ENCODE data around the gene TES.

TES gene

DNA sequence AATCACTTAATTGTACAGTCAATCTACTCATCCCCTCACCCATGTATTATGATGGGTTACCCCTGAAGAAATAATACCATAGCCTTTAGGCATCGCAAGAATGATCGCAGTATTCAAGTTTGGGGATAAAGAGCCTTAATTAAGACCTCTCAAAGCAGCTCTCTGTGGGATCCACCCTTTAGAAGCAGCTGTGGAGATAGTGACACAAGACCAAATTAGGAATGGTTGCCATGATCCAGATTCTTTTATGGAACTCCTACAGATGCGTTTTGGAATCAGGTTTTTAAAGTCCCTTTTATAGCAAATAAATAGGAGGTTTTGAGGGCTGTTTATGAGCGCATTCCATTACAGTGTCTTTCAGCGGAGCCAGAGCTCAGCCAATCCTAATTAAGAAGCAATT is 12.2 kb downstream of the TES start:
- DNase-seq (ENCODE audit: insufficient read length, low spot score) (no peak), FAIRE-seq (no peak)
- no peak for TF ChIP-seq POLR2A (IDR thresholded peaks at IDR 0.05; ENCODE audit: low read depth, low read length)

DNA sequence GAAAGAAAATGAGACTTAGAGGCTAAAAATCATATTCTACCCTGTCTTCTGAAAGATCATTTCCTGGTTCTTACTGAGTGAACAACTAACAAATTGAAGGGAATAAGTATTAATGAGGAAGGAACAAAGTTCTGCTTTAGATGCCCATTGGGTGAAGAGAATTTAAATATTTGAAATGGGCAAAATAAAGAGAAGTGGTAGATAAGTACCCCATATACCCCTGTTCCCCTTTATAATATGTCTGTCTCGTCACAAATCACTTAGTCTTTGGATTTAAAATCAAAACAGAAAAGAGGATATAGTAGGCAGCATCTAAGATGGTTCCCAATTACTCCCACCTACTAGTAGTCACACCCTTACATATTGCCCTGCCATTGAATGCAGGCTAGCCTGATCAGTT is 13.2 kb downstream of the TES start:
- TF ChIP-seq POLR2A (IDR thresholded peaks at IDR 0.05; ENCODE audit: low read depth, low read length) = no peak
- FAIRE-seq = no peak
- no peak for DNase-seq (ENCODE audit: insufficient read length, low spot score)

DNA sequence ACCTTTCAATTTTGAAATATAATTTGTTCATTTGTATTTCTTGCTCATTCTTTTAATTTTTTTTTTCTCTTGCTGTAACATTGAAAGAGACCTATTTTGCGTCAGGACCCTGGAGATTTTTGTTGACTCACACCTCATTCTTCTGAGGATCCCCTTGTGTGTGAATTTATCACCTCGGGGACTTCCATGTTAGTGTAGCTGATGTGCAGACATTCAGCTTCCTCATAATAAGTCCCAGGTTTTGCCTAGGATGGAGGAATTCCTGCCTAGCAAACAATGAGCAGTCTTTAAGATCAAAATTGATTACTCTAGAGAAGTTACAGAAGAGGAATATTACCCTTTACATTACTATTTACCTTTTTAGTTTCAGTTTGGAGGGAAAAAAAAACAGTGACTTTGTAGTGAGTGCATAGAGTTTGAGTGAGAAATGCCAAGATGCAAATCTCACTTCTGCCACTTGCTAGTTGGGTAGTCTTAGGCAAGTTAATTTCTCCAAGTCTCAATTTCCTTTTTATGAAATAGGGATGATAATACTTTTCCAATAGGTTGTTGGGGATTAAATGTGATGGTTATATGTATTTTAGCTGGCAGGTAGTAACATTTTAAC is 14.3 kb downstream of the TES start:
- no peak for DNase-seq (ENCODE audit: insufficient read length, low spot score)
- TF ChIP-seq POLR2A (IDR thresholded peaks at IDR 0.05; ENCODE audit: low read depth, low read length) = no peak
- FAIRE-seq = peak; percentile 41

DNA sequence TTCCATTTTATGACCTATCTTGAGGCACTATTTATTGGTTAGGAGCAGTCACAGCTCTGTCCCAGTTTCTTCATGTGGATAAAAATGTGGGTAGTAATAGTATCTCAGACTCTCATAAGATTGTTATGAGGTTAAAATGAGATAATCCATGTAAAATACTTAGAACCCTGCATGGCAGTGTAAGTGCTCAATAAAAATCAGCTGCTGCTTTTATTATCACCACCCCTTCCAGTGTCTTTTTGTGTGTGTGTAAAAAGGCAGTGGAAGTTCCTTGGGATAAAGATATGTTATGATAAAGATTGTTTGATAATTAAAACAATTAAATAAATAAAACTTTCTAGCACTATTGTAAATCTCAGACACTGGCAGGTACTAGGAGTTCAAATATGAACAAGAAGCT is 15.5 kb downstream of the TES start:
- no peak for FAIRE-seq
- no peak for TF ChIP-seq POLR2A (IDR thresholded peaks at IDR 0.05; ENCODE audit: low read depth, low read length)
- no peak for DNase-seq (ENCODE audit: insufficient read length, low spot score)

DNA sequence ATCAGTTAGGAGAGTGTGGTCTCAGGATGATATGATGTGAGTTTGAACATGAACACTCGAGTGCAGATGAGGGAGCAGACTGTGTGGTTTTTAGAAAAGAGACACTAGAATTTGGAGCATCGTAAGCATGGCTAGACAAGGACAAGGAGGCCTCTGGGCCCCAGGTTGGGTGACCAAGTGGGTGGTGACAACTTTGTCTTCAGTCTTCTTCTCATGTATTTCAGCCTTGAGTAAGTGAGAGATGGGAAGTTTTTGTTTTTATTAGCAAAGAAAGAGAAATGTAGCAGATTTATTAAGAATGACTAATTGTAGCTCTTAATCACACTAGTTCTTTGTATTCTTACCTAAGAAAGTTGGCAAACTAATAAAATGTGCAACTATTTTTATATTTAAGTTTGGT is 16.3 kb downstream of the TES start:
- DNase-seq (ENCODE audit: insufficient read length, low spot score) = no peak
- no peak for TF ChIP-seq POLR2A (IDR thresholded peaks at IDR 0.05; ENCODE audit: low read depth, low read length)
- no peak for FAIRE-seq

DNA sequence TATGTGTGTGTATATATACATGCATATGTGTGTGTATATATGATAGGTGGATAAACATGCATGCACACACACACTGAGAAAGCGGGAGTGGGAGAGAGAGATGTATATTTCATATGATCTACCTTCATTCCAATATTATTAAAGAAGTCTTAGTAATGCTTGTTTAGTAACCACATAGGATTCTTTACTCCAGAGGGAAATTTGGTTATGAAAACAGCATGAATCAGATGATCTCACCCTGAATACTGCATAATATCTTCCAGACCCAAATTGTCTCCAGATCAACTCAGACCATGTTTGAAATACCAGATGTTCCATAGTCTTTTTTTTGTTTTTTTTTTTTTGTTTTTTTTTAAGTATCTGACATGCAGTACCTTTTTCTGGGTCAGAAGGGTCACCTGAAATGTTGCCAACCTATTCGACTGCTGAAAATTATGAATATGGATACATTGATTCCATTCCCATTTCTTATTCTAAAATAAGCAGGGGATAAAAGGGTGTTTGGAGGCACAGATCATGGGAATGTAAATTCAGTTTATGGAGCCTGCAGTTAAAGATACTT is 17.4 kb downstream of the TES start:
- DNase-seq (ENCODE audit: insufficient read length, low spot score) (no peak), FAIRE-seq (peak; percentile 82)
- TF ChIP-seq POLR2A (IDR thresholded peaks at IDR 0.05; ENCODE audit: low read depth, low read length) = no peak

DNA sequence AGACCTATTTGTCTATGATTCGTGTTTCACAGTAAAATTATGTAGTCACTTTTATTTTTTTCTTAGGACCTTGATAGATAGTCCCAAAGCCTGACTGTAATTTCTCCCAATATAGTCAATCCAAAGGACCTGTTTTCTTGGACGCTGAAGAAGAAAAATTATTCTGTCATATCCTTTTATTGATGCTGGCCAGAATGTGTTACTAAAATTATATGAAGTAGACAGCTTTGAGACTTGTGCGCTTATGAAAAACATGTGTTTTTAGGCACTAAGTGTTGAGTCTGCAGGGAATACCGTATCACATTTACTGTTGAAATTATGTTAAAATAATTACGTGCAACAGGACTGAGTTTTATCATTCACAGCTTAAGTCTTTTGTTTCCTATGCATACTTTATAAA is 17.9 kb downstream of the TES start:
- DNase-seq (ENCODE audit: insufficient read length, low spot score) (no peak), FAIRE-seq (no peak)
- no peak for TF ChIP-seq POLR2A (IDR thresholded peaks at IDR 0.05; ENCODE audit: low read depth, low read length)

DNA sequence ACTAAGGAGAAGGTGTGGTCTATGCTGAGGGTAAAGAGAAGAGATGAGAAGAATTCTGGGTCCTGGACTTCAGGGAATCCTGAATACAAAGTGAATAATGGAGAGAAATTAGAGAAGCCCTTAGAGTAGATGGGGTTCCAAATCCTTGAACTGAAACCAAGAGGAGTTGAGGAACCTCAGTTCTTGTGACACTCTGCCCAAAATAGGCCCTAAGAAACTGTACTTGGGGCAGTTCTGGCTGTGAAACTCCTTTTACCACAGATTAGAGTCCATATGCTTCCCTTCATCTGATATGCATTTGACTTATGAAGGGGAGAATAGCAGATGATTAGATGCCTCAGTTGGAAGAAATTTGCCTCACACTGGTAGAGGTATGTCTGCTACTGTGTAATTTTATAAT is 19.0 kb downstream of the TES start:
- FAIRE-seq (no peak), DNase-seq (ENCODE audit: insufficient read length, low spot score) (no peak)
- no peak for TF ChIP-seq POLR2A (IDR thresholded peaks at IDR 0.05; ENCODE audit: low read depth, low read length)

DNA sequence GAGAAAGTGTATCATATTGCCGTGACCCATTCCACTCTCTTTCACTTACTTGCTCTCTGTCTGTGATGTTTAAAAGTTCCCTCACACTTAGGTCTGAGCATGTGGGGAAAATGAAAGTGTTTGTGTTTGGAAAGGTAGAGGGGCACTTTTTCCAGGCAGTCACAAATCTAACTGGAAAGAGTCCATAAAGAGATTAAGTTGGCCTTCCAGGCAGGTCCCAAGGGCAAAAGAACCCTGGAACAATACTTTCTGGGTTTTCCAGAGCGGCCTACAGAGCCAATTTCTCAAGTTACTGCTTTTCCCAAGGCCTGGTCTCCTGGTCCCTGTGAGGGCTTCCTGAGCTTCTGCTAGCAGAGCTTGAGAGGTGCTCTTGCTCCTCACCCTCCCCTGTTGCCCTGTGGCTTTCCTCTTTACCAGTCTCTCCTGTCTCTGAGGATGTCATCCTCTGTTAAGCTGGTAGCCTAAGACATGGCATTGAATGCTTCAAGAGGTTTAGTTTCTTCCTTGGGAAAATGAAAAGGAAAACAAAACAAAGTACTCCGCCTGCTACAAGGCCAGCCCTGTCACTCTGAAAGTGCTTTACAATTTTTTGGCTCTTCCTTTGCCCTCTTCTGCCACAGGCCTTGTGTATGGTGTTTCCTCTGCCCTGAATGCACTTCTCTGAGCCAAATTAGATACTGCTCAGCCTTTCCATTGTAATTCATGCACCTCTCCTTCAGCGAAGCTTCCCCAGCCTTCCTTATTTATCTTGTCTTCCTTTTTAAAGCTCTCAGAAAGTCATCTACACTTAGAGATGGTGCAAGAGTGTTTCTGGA is 20.1 kb downstream of the TES start:
- TF ChIP-seq POLR2A (IDR thresholded peaks at IDR 0.05; ENCODE audit: low read depth, low read length) = no peak
- DNase-seq (ENCODE audit: insufficient read length, low spot score) (no peak), FAIRE-seq (peak; percentile 20)

DNA sequence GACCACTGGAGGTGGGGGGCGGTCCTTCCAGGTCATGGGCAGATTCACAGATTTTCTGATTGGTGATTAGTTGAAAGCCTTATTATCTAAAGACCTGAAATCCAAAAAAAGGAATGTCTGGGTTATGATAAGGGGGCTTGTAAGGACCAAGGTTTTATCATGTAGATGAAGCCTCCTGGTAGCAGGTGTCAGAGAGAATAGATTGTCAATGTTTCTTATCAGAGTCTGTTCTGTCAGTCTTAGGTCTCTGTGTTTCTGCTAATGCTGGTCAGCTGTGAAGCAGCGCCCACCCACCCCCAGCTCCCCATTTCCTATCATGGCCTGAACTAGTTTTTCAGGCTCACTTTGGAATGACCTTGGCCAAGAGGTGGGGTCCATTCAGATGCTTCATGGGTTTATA is 21.2 kb downstream of the TES start:
- no peak for TF ChIP-seq POLR2A (IDR thresholded peaks at IDR 0.05; ENCODE audit: low read depth, low read length)
- no peak for DNase-seq (ENCODE audit: insufficient read length, low spot score)
- no peak for FAIRE-seq

DNA sequence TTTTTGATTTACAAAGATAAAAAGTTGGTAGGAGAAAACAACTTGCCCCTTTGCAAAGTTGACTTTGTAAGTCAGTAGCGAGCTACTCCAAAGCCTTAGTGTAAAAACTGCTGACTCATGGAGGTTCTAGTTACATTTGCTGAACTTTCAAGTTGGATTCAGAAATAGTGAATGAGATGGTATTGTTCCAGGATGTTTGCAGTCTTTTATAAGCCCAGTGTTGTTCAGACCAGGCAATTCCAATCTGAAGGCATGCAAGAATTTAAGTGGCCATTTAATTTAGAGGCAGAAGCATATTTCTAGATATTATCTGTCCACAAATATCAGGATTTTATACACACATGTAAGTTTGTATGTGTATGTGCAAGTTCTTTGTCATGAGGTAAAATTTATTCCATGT is 21.6 kb downstream of the TES start:
- FAIRE-seq (peak; percentile 60), DNase-seq (ENCODE audit: insufficient read length, low spot score) (no peak)
- no peak for TF ChIP-seq POLR2A (IDR thresholded peaks at IDR 0.05; ENCODE audit: low read depth, low read length)

DNA sequence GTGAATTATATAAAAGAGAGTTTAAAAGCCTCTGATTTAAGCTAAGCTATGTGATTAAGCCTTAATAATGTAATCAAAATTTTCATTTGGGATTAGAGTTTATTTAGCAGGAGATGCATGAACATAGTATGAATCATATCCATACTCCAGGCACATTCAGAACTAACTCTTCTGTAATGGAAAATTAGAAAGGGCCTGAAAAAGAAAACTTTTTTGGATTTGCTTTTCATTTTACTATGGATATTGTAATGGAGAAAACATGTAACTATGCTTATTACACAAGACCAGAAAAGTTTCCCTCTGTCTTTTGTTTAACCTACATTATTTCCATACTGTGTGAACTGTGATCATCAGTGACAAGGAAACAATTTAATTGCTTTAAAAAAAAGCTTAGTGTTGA is 22.0 kb downstream of the TES start:
- DNase-seq (ENCODE audit: insufficient read length, low spot score) (no peak), FAIRE-seq (peak; percentile 62)
- TF ChIP-seq POLR2A (IDR thresholded peaks at IDR 0.05; ENCODE audit: low read depth, low read length) = no peak

DNA sequence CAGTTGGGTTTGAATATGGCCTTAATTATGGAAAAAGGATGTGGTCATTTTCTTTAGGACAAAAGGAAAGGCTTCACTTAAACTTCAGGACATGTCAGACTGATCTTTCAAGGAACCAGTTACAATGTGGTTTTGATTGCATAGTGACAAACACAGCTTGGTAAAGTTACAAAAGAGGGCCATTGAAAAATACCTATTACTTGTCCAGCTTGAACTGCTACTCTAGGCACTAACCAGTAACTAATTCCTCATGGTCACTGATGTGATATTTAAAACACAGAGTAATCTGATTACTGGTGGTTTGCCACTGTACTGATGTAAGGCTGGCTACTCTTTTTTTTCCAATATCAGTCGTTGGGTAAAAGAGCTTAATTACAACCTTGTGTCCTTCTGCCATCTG is 22.6 kb downstream of the TES start:
- FAIRE-seq (peak; percentile 66), DNase-seq (ENCODE audit: insufficient read length, low spot score) (no peak)
- no peak for TF ChIP-seq POLR2A (IDR thresholded peaks at IDR 0.05; ENCODE audit: low read depth, low read length)

DNA sequence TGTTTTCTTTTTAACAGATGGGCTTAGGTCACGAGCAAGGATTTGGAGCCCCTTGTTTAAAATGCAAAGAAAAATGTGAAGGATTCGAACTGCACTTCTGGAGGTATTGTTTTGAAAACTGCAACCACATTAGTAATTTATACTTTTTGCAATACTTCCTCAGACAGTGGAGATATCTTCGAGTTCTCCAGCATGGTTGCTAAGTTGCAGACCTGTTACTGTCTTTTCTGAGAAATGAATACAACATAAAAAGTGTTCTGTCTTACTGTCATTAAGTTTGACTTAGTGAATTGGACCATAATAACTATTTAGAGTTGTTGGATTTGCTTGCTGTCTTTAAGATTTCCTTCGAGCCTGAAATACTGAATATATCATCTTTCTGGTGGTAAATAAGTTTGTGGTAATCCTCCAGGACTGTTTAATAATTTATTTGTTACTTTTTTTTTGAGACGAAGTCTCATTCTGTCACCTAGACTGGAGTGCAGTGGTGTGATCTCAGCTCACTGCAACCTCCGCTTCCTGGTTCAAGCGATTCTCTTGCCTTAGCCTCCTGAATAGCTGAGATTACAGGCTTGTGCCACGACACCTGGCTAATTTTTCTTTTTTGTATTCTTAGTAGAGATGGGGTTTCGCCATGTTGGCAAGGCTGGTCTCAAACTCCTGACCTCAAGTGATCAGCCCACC is 24.3 kb downstream of the TES start:
- FAIRE-seq (no peak), DNase-seq (ENCODE audit: insufficient read length, low spot score) (no peak)
- no peak for TF ChIP-seq POLR2A (IDR thresholded peaks at IDR 0.05; ENCODE audit: low read depth, low read length)

Measured in H54 (cell line).